Nephron progenitor cell (in vitro differentiated cells): ENCODE data around the gene HIPK3.
"Not testable (repeated sequence)": the region's sequence is repeated elsewhere in the genome, so short reads cannot be mapped to it uniquely, and the experiment has no call there.

ENCODE experiments used
- DNase-seq: peaks from one replicate; pipeline ENCODE4 v3.0.0; 2021
- H3K27ac Mint-ChIP-seq: 2 replicates; pipeline ENCODE4 v1.8.0; 2021; ENCODE audit warnings: mild to moderate bottlenecking, moderate library complexity, mixed read lengths
- H3K27me3 Mint-ChIP-seq: 2 replicates; pipeline ENCODE4 v1.8.0; 2021; ENCODE audit warnings: mild to moderate bottlenecking, low read depth, mixed read lengths; ENCODE audit not compliant: poor library complexity
- H3K36me3 Mint-ChIP-seq: 2 replicates; pipeline ENCODE4 v1.8.0; 2021; ENCODE audit warnings: low read depth, mixed read lengths
- H3K4me1 Mint-ChIP-seq: 2 replicates; pipeline ENCODE4 v1.8.0; 2021; ENCODE audit warnings: mixed read lengths
- H3K4me3 Mint-ChIP-seq: 2 replicates; pipeline ENCODE4 v1.8.0; 2021; ENCODE audit warnings: mild to moderate bottlenecking, moderate library complexity, mixed read lengths
- H3K9me3 Mint-ChIP-seq: 2 replicates; pipeline ENCODE4 v1.8.0; 2021; ENCODE audit warnings: mild to moderate bottlenecking, moderate library complexity, mixed read lengths
- CTCF ChIP-seq: fragments of 200-600 bp; sonication (generic); IDR thresholded peaks from 2 replicates; pipeline ENCODE4 v1.5.0; 2021; ENCODE audit warnings: antibody characterized with exemption

Gene HIPK3

GRCh38 chr11:33214767-33215166, 42.4 kb upstream of the HIPK3 start:
- H3K27ac Mint-ChIP-seq = no peak overlapping the region
- H3K4me1 Mint-ChIP-seq = no peaks in the 10 kb centered on the region
- no peak overlapping the region for H3K4me3 Mint-ChIP-seq
- H3K27me3 Mint-ChIP-seq = peaks cover 2% of the 10 kb centered on the region
- no peaks in the 10 kb centered on the region for H3K36me3 Mint-ChIP-seq
- peaks cover 20% of the 10 kb centered on the region for H3K9me3 Mint-ChIP-seq
- no peak for DNase-seq
- TF ChIP-seq CTCF = no peak

GRCh38 chr11:33216676-33217075, 40.5 kb upstream of the HIPK3 start:
- H3K4me3 Mint-ChIP-seq, H3K36me3 Mint-ChIP-seq, H3K27ac Mint-ChIP-seq, H3K4me1 Mint-ChIP-seq, H3K27me3 Mint-ChIP-seq, DNase-seq: not testable (repeated sequence)
- H3K9me3 Mint-ChIP-seq = peaks cover 12% of the 10 kb centered on the region

GRCh38 chr11:33222052-33222750, 35.0 kb upstream of the HIPK3 start:
- Mint-ChIP-seq H3K9me3 (peaks cover 6% of the 10 kb centered on the region), H3K4me1 (no peaks in the 10 kb centered on the region), H3K27ac (no peak overlapping the region), H3K36me3 (no peaks in the 10 kb centered on the region), H3K27me3 (no peaks in the 10 kb centered on the region), H3K4me3 (no peak overlapping the region)
- TF ChIP-seq CTCF = no peak
- no peak for DNase-seq

- Mint-ChIP-seq H3K4me3 (no peak overlapping the region), H3K36me3 (no peaks in the 10 kb centered on the region), H3K9me3 (no peaks in the 10 kb centered on the region), H3K27ac (no peak overlapping the region), H3K27me3 (peaks cover 3% of the 10 kb centered on the region), H3K4me1 (no peaks in the 10 kb centered on the region)
- no peak for TF ChIP-seq CTCF
- no peak for DNase-seq
These were observed 31.8 kb upstream of the HIPK3 start for GRCh38 chr11:33225371-33225770.

- Mint-ChIP-seq H3K27me3 (peaks cover 3% of the 10 kb centered on the region), H3K4me3 (no peak overlapping the region), H3K27ac (no peak overlapping the region), H3K4me1 (no peaks in the 10 kb centered on the region), H3K36me3 (no peaks in the 10 kb centered on the region), H3K9me3 (no peaks in the 10 kb centered on the region)
- DNase-seq = no peak
- TF ChIP-seq CTCF = no peak
These were observed 29.5 kb upstream of the HIPK3 start for GRCh38 chr11:33227578-33228261.

GRCh38 chr11:33234397-33235190, 22.6 kb upstream of the HIPK3 start:
- Mint-ChIP-seq H3K4me3 (no peak overlapping the region), H3K9me3 (no peaks in the 10 kb centered on the region), H3K27me3 (peaks cover under 1% of the 10 kb centered on the region), H3K36me3 (no peaks in the 10 kb centered on the region), H3K4me1 (no peaks in the 10 kb centered on the region), H3K27ac (no peak overlapping the region)
- no peak for DNase-seq
- TF ChIP-seq CTCF = no peak
